Prostate gland (tissue), 2 donors: ENCODE measurements around the gene SPRED3. TPM values are rescaled to one million over a fixed set of nuclear protein-coding genes. Genes with fewer than 3 reads are reported as not detected.
A peak's percentile ranks its signal among the peaks of the same experiment; 100 is the strongest.

Source experiments
- DNase-seq: peaks from one replicate; pipeline ENCODE4 v3.0.0-alpha.2; 2019; ENCODE audit warnings: low spot score
- H3K27ac ChIP-seq, 2 donors: fragments of 200-600 bp; sonication (generic); 2 replicates each; pipeline ENCODE4 v1.5.1; 2017 to 2019
- H3K27me3 ChIP-seq: fragments of 200-600 bp; sonication (generic); replicated peaks from 2 replicates; pipeline ENCODE4 v1.5.1; 2019; ENCODE audit not compliant: insufficient read depth
- H3K36me3 ChIP-seq, 2 donors: fragments of 200-600 bp; sonication (generic); 1 replicate in 1 of 2; 2 replicates in 1 of 2; pipeline versions ENCODE4 v1.5.1 to v1.8.1; 2017 to 2019
- H3K4me1 ChIP-seq: fragments of 200-600 bp; sonication (generic); replicated peaks from 2 replicates; pipeline ENCODE4 v1.5.1; 2019
- H3K4me3 ChIP-seq, 2 donors: fragments of 200-600 bp; sonication (generic); 2 replicates each; pipeline ENCODE4 v1.5.1; 2017 to 2019
- H3K9me3 ChIP-seq: fragments of 200-600 bp; sonication (generic); 2 replicates; pipeline ENCODE4 v1.5.1; 2017
- CTCF ChIP-seq, 4 experiments: fragments of 200-600 bp in 2 of 4; fragments of 450-650 bp in 2 of 4; sonication (generic) in 2 of 4; IDR thresholded peaks; 1 replicate in 3 of 4; 2 replicates in 1 of 4; pipeline ENCODE4 v1.5.1; 2016 to 2019; ENCODE audit warnings: antibody characterized with exemption in 4 of 4, mild to moderate bottlenecking in 2 of 4, moderate library complexity in 2 of 4
- POLR2A ChIP-seq: fragments of 450-650 bp; IDR thresholded peaks from one replicate; pipeline ENCODE4 v1.6.1; 2016; ENCODE audit warnings: antibody characterized with exemption, mild to moderate bottlenecking
- POLR2AphosphoS5 ChIP-seq: sonication (generic); formaldehyde crosslinking; IDR thresholded peaks from one replicate; pipeline ENCODE4 v1.6.1; 2017; ENCODE audit warnings: antibody characterized with exemption
- WGBS: methylation state at CpG from one replicate; pipeline ENCODE4 v1.1.5; 2018; 5-methylcytosine and 5-hydroxymethylcytosine counted together
- intact Hi-C: fragments of 100-400 bp; cut with DNase I; formaldehyde crosslinking; loops from one replicate; pipeline ENCODE4 v1.14.2; 2022
- total RNA-seq, 2 donors: library from RNA; depleted of rRNA; stranded (reverse); fragments of >200 nt; gene quantifications; one replicate each; pipeline ENCODE4 v1.1.0, GENCODE V29; 2016

SPRED3 gene
- total RNA-seq, 2 donors from 2014 or later: 0.82 to 3.3 TPM

DNA sequence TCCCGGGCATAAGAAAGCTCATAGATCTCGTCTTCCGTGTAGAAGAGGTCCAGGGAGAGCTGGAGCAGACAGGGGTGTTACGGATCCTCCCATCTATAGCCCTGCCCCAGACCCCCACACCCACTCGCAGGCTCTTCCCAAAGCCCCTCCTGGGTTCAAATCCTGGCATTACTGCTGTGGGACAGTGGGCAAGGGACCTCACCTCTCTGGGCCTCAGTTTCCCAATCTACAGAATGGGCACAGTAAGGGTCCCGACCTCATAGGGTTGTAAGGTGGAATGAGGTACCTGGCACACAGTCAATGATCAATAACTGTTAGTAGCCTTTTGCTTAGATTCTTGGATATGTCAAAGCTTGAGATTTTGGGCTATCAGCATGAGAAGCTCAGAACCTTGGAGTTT lies 24.9 kb downstream of the SPRED3 start:
- WGBS: 92% methylated on average over 6 of the region's 6 CpGs
- no peaks in the 10 kb centered on the region for H3K36me3 ChIP-seq
- TF ChIP-seq POLR2A: no peak
- no peak overlapping the region for H3K4me3 ChIP-seq
- H3K4me1 ChIP-seq: no peaks in the 10 kb centered on the region
- H3K27ac ChIP-seq: no peak overlapping the region
- no peaks in the 10 kb centered on the region for H3K27me3 ChIP-seq
- intact Hi-C loops: no loop called here
- no peak for DNase-seq
- no peaks in the 10 kb centered on the region for H3K9me3 ChIP-seq

GRCh38 chr19:38417146-38417543 lies 28.6 kb downstream of the SPRED3 start:
- Histone ChIP-seq H3K27ac (no peak overlapping the region), H3K4me3 (no peak overlapping the region), H3K4me1 (no peaks in the 10 kb centered on the region), H3K27me3 (no peaks in the 10 kb centered on the region), H3K36me3 (no peaks in the 10 kb centered on the region), H3K9me3 (no peaks in the 10 kb centered on the region)
- WGBS: 66% methylated on average over 8 of the region's 8 CpGs
- DNase-seq: no peak
- intact Hi-C loops: no loop called here
- TF ChIP-seq POLR2A (no peak), POLR2AphosphoS5 (no peak), CTCF (IDR thresholded peaks at IDR 0.05) (no peak)

- intact Hi-C loops: no loop called here
- H3K9me3 ChIP-seq: no peaks in the 10 kb centered on the region
- 7% methylated on average over 49 of the region's 49 CpGs for WGBS
- no peaks in the 10 kb centered on the region for H3K36me3 ChIP-seq
- peak overlapping the region in 1 of 2 donors; percentile 14 for H3K4me3 ChIP-seq
- H3K27ac ChIP-seq: no peak overlapping the region
- no peak for DNase-seq
- no peaks in the 10 kb centered on the region for H3K27me3 ChIP-seq
- TF ChIP-seq POLR2A (no peak), POLR2AphosphoS5 (no peak), CTCF (IDR thresholded peaks at IDR 0.05) (no peak)
- H3K4me1 ChIP-seq: no peaks in the 10 kb centered on the region
These were observed 29.3 kb downstream of the SPRED3 start for GRCh38 chr19:38417544-38418506.

GRCh38 chr19:38420935-38421334 lies 32.4 kb downstream of the SPRED3 start:
- Histone ChIP-seq H3K36me3 (no peaks in the 10 kb centered on the region), H3K9me3 (no peaks in the 10 kb centered on the region), H3K27me3 (no peaks in the 10 kb centered on the region), H3K4me1 (no peaks in the 10 kb centered on the region), H3K4me3 (no peak overlapping the region), H3K27ac (no peak overlapping the region)
- intact Hi-C loops: no loop called here
- no peak for DNase-seq
- TF ChIP-seq CTCF (IDR thresholded peaks at IDR 0.05): no peak
- no peak for TF ChIP-seq POLR2A
- no peak for TF ChIP-seq POLR2AphosphoS5
- WGBS: 92% methylated on average over 9 of the region's 9 CpGs

DNA sequence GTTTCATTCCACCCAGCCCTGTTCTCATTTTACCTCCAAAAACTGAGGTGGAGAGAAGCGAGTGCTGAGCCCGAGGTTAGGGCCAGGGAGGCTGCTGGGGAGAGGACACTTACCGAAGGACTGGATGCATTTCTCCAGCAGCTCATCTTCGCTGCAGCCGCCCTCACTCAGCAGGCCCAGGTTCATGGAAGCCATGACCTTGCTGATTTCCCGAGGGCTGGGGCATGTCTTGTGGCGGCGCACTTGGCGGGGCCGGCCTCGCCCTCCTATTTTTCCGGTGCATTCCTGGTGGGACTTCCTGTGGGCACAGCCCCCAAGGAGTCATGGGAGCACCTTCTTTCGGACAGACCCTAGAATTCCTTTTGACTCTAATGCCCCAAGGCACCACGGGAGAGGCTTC lies 33.4 kb downstream of the SPRED3 start:
- Histone ChIP-seq H3K27me3 (no peaks in the 10 kb centered on the region), H3K27ac (no peak overlapping the region), H3K4me3 (no peak overlapping the region), H3K36me3 (no peaks in the 10 kb centered on the region), H3K9me3 (no peaks in the 10 kb centered on the region), H3K4me1 (no peaks in the 10 kb centered on the region)
- no peak for TF ChIP-seq POLR2AphosphoS5
- whole genome bisulfite sequencing: 84% methylated on average over 14 of the region's 14 CpGs
- intact Hi-C loops: no loop called here
- DNase-seq: no peak

DNA sequence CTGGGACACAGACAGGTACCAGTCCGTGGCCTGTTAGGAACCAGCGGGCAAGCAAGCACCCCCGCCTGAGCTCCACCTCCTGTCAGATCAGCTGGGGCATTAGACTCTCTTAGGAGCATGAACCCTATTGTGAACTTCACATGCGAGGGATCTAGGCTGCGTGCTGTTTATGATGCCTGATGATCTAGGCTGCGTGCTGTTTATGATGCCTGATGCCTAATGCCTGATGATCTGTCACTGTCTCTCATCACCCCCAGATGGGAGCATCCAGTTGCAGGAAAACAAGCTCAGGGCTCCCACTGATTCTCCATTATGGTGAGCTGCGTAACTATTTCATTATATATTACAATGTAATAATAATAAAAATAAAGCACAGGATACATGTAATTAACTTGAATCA lies 33.9 kb downstream of the SPRED3 start:
- intact Hi-C loops: no loop called here
- Histone ChIP-seq H3K27ac (no peak overlapping the region), H3K9me3 (no peaks in the 10 kb centered on the region), H3K4me3 (no peak overlapping the region), H3K4me1 (no peaks in the 10 kb centered on the region), H3K36me3 (no peaks in the 10 kb centered on the region), H3K27me3 (no peaks in the 10 kb centered on the region)
- WGBS: 80% methylated on average over 6 of the region's 7 CpGs
- no peak for DNase-seq
- TF ChIP-seq POLR2AphosphoS5 (no peak), CTCF (IDR thresholded peaks at IDR 0.05) (no peak), POLR2A (no peak)
